Thymus (tissue), 11 donors: ENCODE data around the gene IRAK1. TPM values are rescaled to one million over a fixed set of nuclear protein-coding genes. Genes with fewer than 3 reads are reported as not detected.

Source experiments
- DNase-seq, 9 donors: peaks; one replicate each; pipeline ENCODE4 v3.0.0-alpha.2; 2013; ENCODE audit warnings: low spot score in 9 of 9, low read depth in 6 of 9, missing footprints in 1 of 9
- H3K27ac ChIP-seq, 2 donors: one replicate each; pipeline ENCODE4 v1.5.1; 2013; ENCODE audit warnings: control low read depth in 1 of 2, low read depth in 1 of 2, low read length in 1 of 2, mild to moderate bottlenecking in 1 of 2, moderate library complexity in 1 of 2
- H3K27me3 ChIP-seq, 2 donors: one replicate each; pipeline ENCODE4 v1.5.1; 2013; ENCODE audit warnings: low read length in 1 of 2; ENCODE audit not compliant: control insufficient read depth in 2 of 2, insufficient read depth in 1 of 2
- H3K36me3 ChIP-seq, 2 donors: one replicate each; pipeline ENCODE4 v1.5.1; 2013; ENCODE audit warnings: low read length in 1 of 2, mild to moderate bottlenecking in 1 of 2, moderate library complexity in 1 of 2; ENCODE audit not compliant: control insufficient read depth in 2 of 2, insufficient read depth in 2 of 2
- H3K4me1 ChIP-seq, 2 donors: one replicate each; pipeline ENCODE4 v1.5.1; 2013; ENCODE audit warnings: low read length in 2 of 2; ENCODE audit not compliant: control insufficient read depth in 2 of 2, insufficient read depth in 2 of 2
- H3K4me3 ChIP-seq, 2 donors: one replicate each; pipeline ENCODE4 v1.5.1; 2013; ENCODE audit warnings: low read length in 2 of 2, control low read depth in 1 of 2, mild to moderate bottlenecking in 1 of 2
- H3K9me3 ChIP-seq, 2 donors: one replicate each; pipeline ENCODE4 v1.5.1; 2013; ENCODE audit warnings: low read length in 1 of 2, mild to moderate bottlenecking in 1 of 2; ENCODE audit not compliant: control insufficient read depth in 2 of 2, insufficient read depth in 1 of 2
- WGBS: extraction: QIAGEN DNeasy Blood & Tissue Kit; methylation state at CpG from one replicate; pipeline ENCODE4 v1.1.7; 2013; 5-methylcytosine and 5-hydroxymethylcytosine counted together
- polyA plus RNA-seq: library from polyadenylated mRNA; stranded (reverse); fragments of 200-250 nt; gene quantifications from one replicate; pipeline ENCODE4 v1.2.3, GENCODE V29; 2013
- total RNA-seq: library from RNA; stranded (reverse); fragments of 120-200 nt; gene quantifications from one replicate; pipeline ENCODE4 v1.2.4, GENCODE V29; 2013
- donor health status: healthy.

The IRAK1 gene
- total and polyA plus RNA-seq, 2 donors: 33.9 to 44.0 TPM

DNA sequence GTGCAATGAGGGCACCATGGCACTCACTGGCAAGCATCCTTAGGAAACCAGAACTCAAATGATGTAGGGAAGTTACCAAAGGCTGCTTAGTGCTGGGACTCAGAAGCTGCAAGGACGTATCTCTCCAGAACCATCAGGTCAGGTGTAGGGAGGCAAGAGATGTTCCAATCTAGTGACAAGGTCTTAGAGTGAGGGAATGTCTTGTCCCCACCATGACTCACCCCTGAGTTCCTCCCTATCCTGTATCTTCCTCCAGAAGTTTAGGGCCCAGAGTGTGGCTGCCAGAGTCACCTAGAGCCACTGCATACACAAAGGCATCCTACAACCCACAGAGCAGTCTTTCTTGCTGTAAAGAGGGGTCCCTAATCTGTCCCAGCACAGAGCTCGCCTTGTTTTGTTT, 14.1 kb upstream of the IRAK1 start:
- Histone ChIP-seq H3K27me3 (peaks cover 0 to 4% of the 10 kb centered on the region in 2 donors), H3K4me3 (no peak overlapping the region), H3K36me3 (peaks cover 45 to 51% of the 10 kb centered on the region in 2 donors), H3K9me3 (no peaks in the 10 kb centered on the region), H3K4me1 (no peaks in the 10 kb centered on the region), H3K27ac (no peak overlapping the region)
- DNase-seq: no peak
- 100% methylated on average over 2 of the region's 2 CpGs for WGBS

DNA sequence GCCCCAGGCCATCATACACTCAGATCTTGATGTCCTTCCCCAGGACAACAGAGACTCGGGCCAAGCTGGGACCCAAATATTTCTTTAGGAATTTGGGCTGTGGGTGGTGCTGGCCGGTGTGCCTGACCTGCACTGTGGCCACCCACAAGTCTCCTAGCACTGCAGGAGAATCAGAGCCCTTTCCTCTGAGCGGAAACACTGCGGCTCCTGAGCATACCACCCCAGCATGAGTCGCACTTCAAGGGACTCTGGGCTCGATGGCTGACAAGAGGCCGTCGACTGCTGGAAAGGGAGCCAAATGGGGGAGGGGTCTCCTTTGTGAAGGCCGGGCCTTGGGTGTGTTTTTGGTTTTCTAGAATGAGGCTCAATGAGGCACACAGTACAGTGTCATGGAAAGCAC, 13.0 kb upstream of the IRAK1 start:
- 96% methylated on average over 9 of the region's 9 CpGs for WGBS
- Histone ChIP-seq H3K9me3 (no peaks in the 10 kb centered on the region), H3K27ac (no peak overlapping the region), H3K4me3 (no peak overlapping the region), H3K27me3 (peaks cover 0 to 3% of the 10 kb centered on the region in 2 donors), H3K36me3 (peaks cover 53 to 60% of the 10 kb centered on the region in 2 donors), H3K4me1 (no peaks in the 10 kb centered on the region)
- no peak for DNase-seq

DNA sequence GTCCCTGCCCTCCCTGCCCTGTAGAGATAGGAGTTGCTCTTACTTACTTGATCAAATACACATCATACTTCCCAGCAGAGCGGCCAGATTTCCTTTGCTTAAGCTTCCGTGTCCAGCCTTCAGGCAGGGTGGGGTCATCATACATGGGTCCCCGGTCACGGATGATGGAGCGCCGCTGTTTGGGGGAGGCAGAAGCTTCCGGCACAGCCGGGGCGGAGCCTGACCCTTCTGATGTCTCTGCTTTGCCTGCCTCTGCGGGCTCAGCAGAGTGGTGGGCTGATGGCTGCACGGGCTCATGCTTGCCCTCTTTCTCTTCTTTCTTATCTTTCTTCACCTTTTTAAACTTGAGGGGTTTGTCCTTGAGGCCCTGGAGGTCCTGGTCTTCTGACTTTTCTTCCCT, 12.5 kb upstream of the IRAK1 start:
- no peak overlapping the region for H3K4me3 ChIP-seq
- H3K27me3 ChIP-seq: peaks cover 0 to 3% of the 10 kb centered on the region in 2 donors
- H3K27ac ChIP-seq: no peak overlapping the region
- no peak for DNase-seq
- no peaks in the 10 kb centered on the region for H3K4me1 ChIP-seq
- H3K36me3 ChIP-seq: peaks cover 57 to 60% of the 10 kb centered on the region in 2 donors
- WGBS: 92% methylated on average over 11 of the region's 11 CpGs
- no peaks in the 10 kb centered on the region for H3K9me3 ChIP-seq

DNA sequence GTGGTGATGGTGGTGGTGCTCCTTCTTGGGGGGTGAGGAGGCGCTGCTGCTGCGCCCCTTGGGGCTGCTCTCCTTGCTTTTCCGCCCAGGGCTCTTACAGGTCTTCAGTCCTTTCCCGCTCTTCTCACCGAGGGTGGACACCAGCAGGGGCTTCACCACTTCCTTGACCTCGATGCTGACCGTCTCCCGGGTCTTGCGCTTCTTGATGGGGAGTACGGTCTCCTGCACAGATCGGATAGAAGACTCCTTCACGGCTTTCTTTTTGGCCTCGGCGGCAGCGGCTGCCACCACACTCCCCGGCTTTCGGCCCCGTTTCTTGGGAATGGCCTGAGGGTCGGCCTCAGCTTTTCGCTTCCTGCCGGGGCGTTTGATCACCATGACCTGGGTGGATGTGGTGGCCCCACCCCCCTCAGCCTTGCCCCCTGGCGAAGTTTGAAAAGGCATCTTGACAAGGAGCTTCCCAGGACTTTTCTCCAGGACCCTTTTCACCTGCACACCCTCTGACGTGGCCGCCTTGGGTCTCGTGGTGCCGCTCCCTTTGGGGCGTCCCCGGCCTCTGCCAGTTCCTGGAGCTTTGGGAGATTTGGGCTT, 11.1 kb upstream of the IRAK1 start:
- no peak overlapping the region for H3K4me3 ChIP-seq
- no peak for DNase-seq
- H3K36me3 ChIP-seq: peaks cover 59 to 68% of the 10 kb centered on the region in 2 donors
- peaks cover 0 to 4% of the 10 kb centered on the region in 2 donors for H3K27me3 ChIP-seq
- H3K27ac ChIP-seq: no peak overlapping the region
- no peaks in the 10 kb centered on the region for H3K4me1 ChIP-seq
- H3K9me3 ChIP-seq: no peaks in the 10 kb centered on the region
- 98% methylated on average over 29 of the region's 29 CpGs for WGBS

DNA sequence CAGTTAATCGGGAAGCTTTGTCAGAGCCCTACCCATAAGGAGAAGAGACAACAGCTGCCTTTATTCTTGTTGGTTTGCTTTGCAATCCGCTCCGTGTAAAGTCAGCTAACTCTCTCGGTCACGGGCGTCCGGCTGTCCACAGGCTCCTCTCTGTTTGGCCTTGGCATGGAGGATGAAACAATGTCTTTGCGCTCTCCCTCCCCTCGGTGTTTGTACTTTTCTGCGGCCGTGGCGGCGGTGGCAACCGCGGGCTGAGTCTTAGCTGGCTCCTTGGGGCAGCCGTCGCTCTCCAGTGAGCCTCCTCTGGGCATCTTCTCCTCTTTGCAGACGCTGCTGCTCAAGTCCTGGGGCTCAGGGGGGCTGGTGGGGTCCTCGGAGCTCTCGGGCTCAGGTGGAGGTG, 10.6 kb upstream of the IRAK1 start:
- 95% methylated on average over 20 of the region's 20 CpGs for WGBS
- DNase-seq: no peak

DNA sequence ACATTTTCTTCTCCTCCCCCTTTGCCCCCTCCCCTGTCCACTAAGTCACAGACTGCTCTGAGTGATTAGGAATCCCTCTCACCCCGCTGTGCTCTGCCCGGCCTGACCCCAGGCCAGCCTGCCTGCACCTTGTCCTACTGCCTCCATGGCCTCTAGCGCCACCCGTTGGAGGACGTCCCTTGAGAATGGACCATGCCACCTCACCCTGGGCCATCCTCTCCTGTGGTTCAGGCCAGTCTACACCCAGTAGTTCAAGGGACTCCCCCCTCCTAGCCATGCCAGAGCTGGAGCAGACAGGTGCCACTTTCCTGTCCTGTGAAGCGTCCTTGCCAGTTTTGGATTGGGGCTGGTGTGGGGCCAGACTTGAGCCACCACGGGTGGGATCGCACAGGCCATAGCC, 9.7 kb upstream of the IRAK1 start:
- DNase-seq: no peak
- Histone ChIP-seq H3K36me3 (peaks cover 59 to 65% of the 10 kb centered on the region in 2 donors), H3K4me1 (peaks cover 0 to 3% of the 10 kb centered on the region in 2 donors), H3K27me3 (peaks cover 0 to 4% of the 10 kb centered on the region in 2 donors), H3K9me3 (no peaks in the 10 kb centered on the region), H3K4me3 (no peak overlapping the region), H3K27ac (no peak overlapping the region)
- WGBS: 100% methylated on average over 8 of the region's 8 CpGs

More for the DNA sequence above, 10.6 kb upstream of the IRAK1 start:
- Histone ChIP-seq H3K36me3 (peaks cover 59 to 68% of the 10 kb centered on the region in 2 donors), H3K9me3 (no peaks in the 10 kb centered on the region), H3K4me1 (no peaks in the 10 kb centered on the region), H3K27ac (no peak overlapping the region), H3K27me3 (peaks cover 0 to 4% of the 10 kb centered on the region in 2 donors), H3K4me3 (no peak overlapping the region)

DNA sequence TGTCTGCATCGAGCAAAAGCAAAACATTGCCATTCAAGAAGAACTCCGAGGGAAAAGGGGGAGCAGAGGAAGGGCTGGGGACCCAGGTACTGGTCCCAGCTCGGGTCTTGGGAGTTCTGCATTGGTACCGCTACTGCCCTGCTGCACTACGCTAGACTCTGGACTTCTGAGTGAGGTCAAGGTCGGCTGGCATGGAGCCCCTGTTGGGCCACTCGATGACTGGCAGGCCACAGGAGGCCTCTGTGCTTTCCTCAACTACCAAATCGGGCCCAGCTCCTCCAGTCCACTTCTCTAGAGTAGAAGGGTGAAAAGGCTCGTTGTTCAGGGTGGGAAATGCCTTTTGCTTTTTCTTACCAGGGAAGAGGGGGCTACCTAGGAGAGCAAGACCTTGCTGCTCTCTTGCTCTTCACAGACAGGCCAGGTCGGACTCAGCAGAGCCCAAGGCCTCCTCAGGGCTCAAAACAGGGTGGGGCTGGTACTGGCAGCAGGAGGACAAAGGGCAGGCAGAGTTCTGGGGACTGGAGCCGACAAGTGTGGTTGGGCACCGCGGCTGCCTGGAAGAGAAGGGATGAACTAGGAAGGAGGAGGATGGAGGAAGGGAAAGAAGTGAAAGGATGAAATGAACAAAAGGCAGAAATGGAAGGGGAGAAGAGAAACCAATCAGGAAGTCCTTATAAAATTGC, 8.9 kb upstream of the IRAK1 start:
- 97% methylated on average over 13 of the region's 13 CpGs for WGBS
- no peaks in the 10 kb centered on the region for H3K9me3 ChIP-seq
- H3K36me3 ChIP-seq: peaks cover 56 to 64% of the 10 kb centered on the region in 2 donors
- no peak overlapping the region for H3K27ac ChIP-seq
- H3K4me1 ChIP-seq: peaks cover 0 to 3% of the 10 kb centered on the region in 2 donors
- no peak overlapping the region for H3K4me3 ChIP-seq
- peaks cover 0 to 7% of the 10 kb centered on the region in 2 donors for H3K27me3 ChIP-seq
- no peak for DNase-seq

DNA sequence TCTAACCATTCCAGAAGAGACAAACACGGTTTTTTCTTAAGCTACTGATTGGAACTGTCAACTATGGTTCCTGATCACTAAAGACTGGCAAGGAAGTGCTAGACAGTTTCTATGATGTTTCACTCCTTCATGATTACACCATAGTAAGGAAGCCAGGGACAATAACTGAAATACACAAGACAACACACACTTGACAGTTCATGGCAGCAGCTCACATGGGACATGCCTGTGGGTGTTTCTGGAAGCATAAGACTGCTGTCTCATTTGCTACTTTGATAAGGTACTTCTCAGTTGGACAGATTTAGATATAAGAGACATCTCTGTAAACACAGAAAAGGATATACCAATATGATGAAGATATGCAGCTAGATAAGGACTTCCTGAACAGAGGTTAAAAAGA, 8.3 kb upstream of the IRAK1 start:
- Histone ChIP-seq H3K4me3 (no peak overlapping the region), H3K4me1 (peaks cover 0 to 3% of the 10 kb centered on the region in 2 donors), H3K36me3 (peaks cover 54 to 58% of the 10 kb centered on the region in 2 donors), H3K9me3 (no peaks in the 10 kb centered on the region), H3K27me3 (peaks cover 0 to 11% of the 10 kb centered on the region in 2 donors), H3K27ac (no peak overlapping the region)
- 100% methylated on average over 1 of the region's 1 CpG for WGBS
- DNase-seq: no peak

DNA sequence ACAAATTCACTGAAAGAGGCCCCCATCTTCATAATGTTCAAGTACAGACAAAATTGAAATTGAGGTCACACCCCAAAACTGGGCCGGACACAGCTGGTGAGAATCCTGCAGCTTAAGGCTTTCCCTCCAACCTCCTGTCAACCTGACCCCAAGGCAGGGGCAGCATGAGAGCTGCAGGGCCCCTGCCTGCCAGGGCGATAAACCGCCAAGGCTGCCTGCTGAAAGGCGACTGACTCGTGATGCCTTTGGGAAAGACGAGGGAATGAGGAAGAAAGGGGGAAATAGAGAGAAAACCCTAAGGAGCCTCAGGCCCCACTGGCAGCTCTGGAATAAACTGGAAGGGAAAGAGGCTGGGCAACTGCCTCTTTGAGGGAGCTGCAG, 7.3 kb upstream of the IRAK1 start:
- no peak overlapping the region for H3K4me3 ChIP-seq
- H3K27me3 ChIP-seq: peaks cover 0 to 11% of the 10 kb centered on the region in 2 donors
- H3K4me1 ChIP-seq: peaks cover 0 to 3% of the 10 kb centered on the region in 2 donors
- no peaks in the 10 kb centered on the region for H3K9me3 ChIP-seq
- peaks cover 45 to 52% of the 10 kb centered on the region in 2 donors for H3K36me3 ChIP-seq
- WGBS: over 99% methylated on average over 6 of the region's 6 CpGs
- no peak overlapping the region for H3K27ac ChIP-seq
- DNase-seq: no peak
